ENCODE measurements around the gene SLC23A3. TPM values are rescaled to one million over a fixed set of nuclear protein-coding genes. Genes with fewer than 3 reads are reported as not detected.
A peak's percentile ranks its signal among the peaks of the same experiment; 100 is the strongest.

SLC23A3 gene
- total RNA-seq, 1 donor from 2014 or later, result 1.4 TPM

DNA sequence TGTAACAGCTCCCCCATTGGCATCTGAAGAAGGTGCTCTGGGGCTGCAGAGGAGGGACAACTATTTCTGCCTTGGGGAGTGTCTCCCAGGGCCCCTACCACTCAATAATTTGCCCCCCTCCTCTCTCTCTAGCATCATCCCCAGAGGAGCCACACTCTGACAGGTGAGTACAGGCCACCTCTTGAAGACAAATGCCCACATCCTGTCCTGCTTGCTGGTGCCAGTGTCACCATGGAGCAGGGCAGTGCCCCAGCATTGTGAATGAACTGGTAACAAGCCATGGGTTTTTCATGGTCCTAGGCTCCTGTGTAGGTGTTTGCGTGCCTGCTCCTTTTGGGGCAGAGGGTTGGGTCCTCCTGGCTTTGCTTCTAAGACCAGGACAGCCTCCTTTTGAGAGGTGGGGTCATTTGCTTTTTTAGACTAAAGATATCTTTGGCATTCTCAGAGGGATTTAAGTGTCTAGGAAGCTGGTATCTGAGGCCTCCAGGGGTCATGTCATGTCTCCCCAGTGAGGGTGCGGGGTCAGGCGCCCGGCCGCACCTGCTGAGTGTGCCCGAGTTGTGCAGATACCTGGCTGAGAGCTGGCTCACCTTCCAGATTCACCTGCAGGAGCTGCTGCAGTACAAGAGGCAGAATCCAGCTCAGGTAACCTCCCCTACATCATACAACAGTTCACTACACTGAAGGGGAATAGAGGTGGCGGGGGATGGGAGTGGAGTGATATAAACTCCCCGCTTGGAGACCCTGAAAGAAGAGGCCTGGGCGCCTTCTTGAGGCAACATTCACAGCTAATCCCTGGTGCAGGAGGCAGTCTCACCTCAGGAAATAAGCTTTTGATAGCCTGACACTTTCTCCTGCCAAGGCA is 10.0 kb upstream of the SLC23A3 start:
- peak overlapping the region; percentile 88 for H3K4me3 Mint-ChIP-seq
- H3K4me1 Mint-ChIP-seq, result peaks cover 22% of the 10 kb centered on the region
- Histone ChIP-seq H3K4me1 (peaks cover 14% of the 10 kb centered on the region), H3K4me2 (no peak overlapping the region), H3K9me3 (ENCODE audit: low read depth) (no peaks in the 10 kb centered on the region), H3K27ac (no peak overlapping the region), H3K27me3 (no peaks in the 10 kb centered on the region), H3F3A (ENCODE audit: low read depth) (peaks cover 25% of the 10 kb centered on the region), H3K79me2 (ENCODE audit: low read depth) (peaks cover 24% of the 10 kb centered on the region), H2AFZ (replicated peaks) (no peak overlapping the region), H4K20me1 (ENCODE audit: low read depth) (peaks cover 18% of the 10 kb centered on the region), H3K9ac (no peak overlapping the region), H3K4me3 (no peak overlapping the region), H3K36me3 (no peaks in the 10 kb centered on the region)
- H3K27me3 Mint-ChIP-seq (ENCODE audit: insufficient read depth, low read depth), result peaks cover 7% of the 10 kb centered on the region
- H3K27ac Mint-ChIP-seq, result no peak overlapping the region
- H3K36me3 Mint-ChIP-seq, result peaks cover 20% of the 10 kb centered on the region
- DNase-seq (ENCODE audit: low spot score), result no peak
- no peak for TF ChIP-seq EZH2phosphoT487 (IDR thresholded peaks at IDR 0.05)
- TF ChIP-seq EZH2 (IDR thresholded peaks at IDR 0.05), result no peak
- TF ChIP-seq, protein P1, sequence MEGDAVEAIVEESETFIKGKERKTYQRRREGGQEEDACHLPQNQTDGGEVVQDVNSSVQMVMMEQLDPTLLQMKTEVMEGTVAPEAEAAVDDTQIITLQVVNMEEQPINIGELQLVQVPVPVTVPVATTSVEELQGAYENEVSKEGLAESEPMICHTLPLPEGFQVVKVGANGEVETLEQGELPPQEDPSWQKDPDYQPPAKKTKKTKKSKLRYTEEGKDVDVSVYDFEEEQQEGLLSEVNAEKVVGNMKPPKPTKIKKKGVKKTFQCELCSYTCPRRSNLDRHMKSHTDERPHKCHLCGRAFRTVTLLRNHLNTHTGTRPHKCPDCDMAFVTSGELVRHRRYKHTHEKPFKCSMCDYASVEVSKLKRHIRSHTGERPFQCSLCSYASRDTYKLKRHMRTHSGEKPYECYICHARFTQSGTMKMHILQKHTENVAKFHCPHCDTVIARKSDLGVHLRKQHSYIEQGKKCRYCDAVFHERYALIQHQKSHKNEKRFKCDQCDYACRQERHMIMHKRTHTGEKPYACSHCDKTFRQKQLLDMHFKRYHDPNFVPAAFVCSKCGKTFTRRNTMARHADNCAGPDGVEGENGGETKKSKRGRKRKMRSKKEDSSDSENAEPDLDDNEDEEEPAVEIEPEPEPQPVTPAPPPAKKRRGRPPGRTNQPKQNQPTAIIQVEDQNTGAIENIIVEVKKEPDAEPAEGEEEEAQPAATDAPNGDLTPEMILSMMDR (IDR thresholded peaks at IDR 0.05), result no peak
- H3K9me3 Mint-ChIP-seq, result no peaks in the 10 kb centered on the region

DNA sequence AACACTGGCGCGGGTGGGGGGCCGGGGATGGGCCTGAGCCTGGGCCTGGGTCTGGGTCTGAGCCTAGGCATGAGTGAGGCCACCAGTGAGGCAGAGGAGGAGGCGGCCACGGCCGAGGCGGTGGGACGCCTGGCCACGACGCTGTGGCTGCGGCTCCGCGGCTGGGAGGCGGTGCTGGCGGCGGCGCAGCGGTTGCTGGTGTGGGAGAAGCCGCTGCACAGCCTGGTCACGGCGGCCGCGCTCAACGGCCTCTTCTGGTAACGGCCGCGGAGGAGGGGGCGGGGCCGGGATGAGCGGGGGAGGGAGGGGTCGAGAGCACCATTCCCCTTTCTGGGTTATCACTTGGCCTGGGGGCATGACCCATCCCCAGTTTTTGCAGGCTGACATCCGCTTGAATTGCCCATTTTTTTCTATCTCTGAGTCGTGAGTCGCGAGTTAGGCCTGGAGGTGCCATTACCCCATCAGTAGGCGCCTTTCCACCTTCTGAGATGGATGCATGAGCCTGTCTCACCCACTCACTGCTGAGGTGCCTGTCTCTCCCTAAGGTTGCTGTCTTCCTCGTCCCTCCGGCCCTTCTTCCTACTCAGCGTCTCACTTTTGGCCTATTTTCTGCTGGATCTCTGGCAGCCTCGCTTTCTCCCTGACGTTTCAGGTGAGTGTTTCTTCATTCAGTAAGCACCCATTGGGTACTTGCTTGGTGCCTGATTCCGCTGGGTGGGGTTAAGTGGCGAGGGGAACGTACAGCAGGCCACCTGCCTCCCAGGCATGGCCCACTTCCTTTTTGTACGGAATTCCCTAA is 8.7 kb upstream of the SLC23A3 start:
- peak overlapping the region; percentile 88 for H3K4me3 Mint-ChIP-seq
- Histone ChIP-seq H3K4me1 (peaks cover 14% of the 10 kb centered on the region), H2AFZ (replicated peaks) (peak overlapping the region; percentile 81), H3K27me3 (no peaks in the 10 kb centered on the region), H3K79me2 (ENCODE audit: low read depth) (peaks cover 24% of the 10 kb centered on the region), H3F3A (ENCODE audit: low read depth) (peaks cover 25% of the 10 kb centered on the region), H3K27ac (no peak overlapping the region), H3K36me3 (no peaks in the 10 kb centered on the region), H3K9ac (peak overlapping the region; percentile 62), H3K4me3 (peak overlapping the region; percentile 66), H3K9me3 (ENCODE audit: low read depth) (no peaks in the 10 kb centered on the region), H4K20me1 (ENCODE audit: low read depth) (peaks cover 18% of the 10 kb centered on the region), H3K4me2 (peak overlapping the region; percentile 90)
- H3K27ac Mint-ChIP-seq, result peak overlapping the region; percentile 26
- peaks cover 22% of the 10 kb centered on the region for H3K4me1 Mint-ChIP-seq
- peaks cover 23% of the 10 kb centered on the region for H3K36me3 Mint-ChIP-seq
- DNase-seq (ENCODE audit: low spot score), result peak; percentile 81
- no peaks in the 10 kb centered on the region for H3K9me3 Mint-ChIP-seq
- H3K27me3 Mint-ChIP-seq (ENCODE audit: insufficient read depth, low read depth), result peaks cover 9% of the 10 kb centered on the region
- TF ChIP-seq EZH2phosphoT487 (IDR thresholded peaks at IDR 0.05) (no peak), EZH2 (IDR thresholded peaks at IDR 0.05) (no peak)
- TF ChIP-seq, protein P1 (IDR thresholded peaks at IDR 0.05), result no peak

GRCh38 chr2:219177552-219178376 is 7.9 kb upstream of the SLC23A3 start, which contains the start of gene RETREG2:
Gene RETREG2 (plus strand): TSS chr2:219178275. CDS start chr2:219178353, 78 bp downstream.
- H3K9me3 Mint-ChIP-seq, result no peaks in the 10 kb centered on the region
- H3K79me2 ChIP-seq (ENCODE audit: low read depth), result peaks cover 24% of the 10 kb centered on the region
- H3K36me3 ChIP-seq, result no peaks in the 10 kb centered on the region
- H3K9me3 ChIP-seq (ENCODE audit: low read depth), result no peaks in the 10 kb centered on the region
- peaks cover 22% of the 10 kb centered on the region for H3K4me1 Mint-ChIP-seq
- H3F3A ChIP-seq (ENCODE audit: low read depth), result peaks cover 25% of the 10 kb centered on the region
- no peaks in the 10 kb centered on the region for H3K27me3 ChIP-seq
- DNase-seq (ENCODE audit: low spot score), result peak; percentile 97
- peak within 1 kb of the TSS; percentile 89 for H2AFZ ChIP-seq (replicated peaks)
- H3K27ac ChIP-seq, result peak within 1 kb of the TSS; percentile 1
- H4K20me1 ChIP-seq (ENCODE audit: low read depth), result peaks cover 18% of the 10 kb centered on the region
- H3K4me3 Mint-ChIP-seq, result peak within 1 kb of the TSS; percentile 97
- H3K27me3 Mint-ChIP-seq (ENCODE audit: insufficient read depth, low read depth), result peaks cover 4% of the 10 kb centered on the region
- H3K4me1 ChIP-seq, result peaks cover 14% of the 10 kb centered on the region
- peak within 1 kb of the TSS; percentile 66 for H3K4me3 ChIP-seq
- H3K4me2 ChIP-seq, result peak within 1 kb of the TSS; percentile 90
- peaks cover 20% of the 10 kb centered on the region for H3K36me3 Mint-ChIP-seq
- TF ChIP-seq, protein P1 (IDR thresholded peaks at IDR 0.05), result peak; percentile 57
- no peak for TF ChIP-seq EZH2 (IDR thresholded peaks at IDR 0.05)
- peak within 1 kb of the TSS; percentile 26 for H3K27ac Mint-ChIP-seq
- H3K9ac ChIP-seq, result peak within 1 kb of the TSS; percentile 62
